HG02981 (cell line): ENCODE results near the gene MAP3K8.
"Not testable (repeated sequence)": the region's sequence is repeated elsewhere in the genome, so short reads cannot be mapped to it uniquely, and the experiment has no call there.

Experiments
- ATAC-seq: cut with Tn5 transposase; IDR thresholded peaks from one replicate; pipeline ENCODE4 v1.9.1; 2021; ENCODE audit warnings: mild to moderate bottlenecking, moderate library complexity; ENCODE audit not compliant: unreplicated experiment

MAP3K8 gene

GRCh38 chr10:30422151-30422695 lies 11.8 kb upstream of the MAP3K8 start:
- no peak for ATAC-seq

GRCh38 chr10:30422981-30423654 lies 10.9 kb upstream of the MAP3K8 start:
- ATAC-seq = no peak

- not testable (repeated sequence) for ATAC-seq
These were observed 10.2 kb upstream of the MAP3K8 start for GRCh38 chr10:30423655-30424275.

GRCh38 chr10:30425336-30426075 lies 8.5 kb upstream of the MAP3K8 start:
- no peak for ATAC-seq

- ATAC-seq = no peak
These were observed 3.3 kb upstream of the MAP3K8 start for GRCh38 chr10:30430544-30431298.

- ATAC-seq = no peak
These were observed 2.5 kb upstream of the MAP3K8 start for GRCh38 chr10:30431435-30431911.

- peak; percentile 5 for ATAC-seq
These were observed 1.2 kb upstream of the MAP3K8 start for GRCh38 chr10:30432622-30433305.

GRCh38 chr10:30433306-30433729 lies 666 bp upstream of the MAP3K8 start:
- ATAC-seq = peak; percentile 7

GRCh38 chr10:30434273-30435072 lies 489 bp downstream of the MAP3K8 start:
- peak; percentile 50 for ATAC-seq

GRCh38 chr10:30435073-30435422 lies 1.1 kb downstream of the MAP3K8 start:
- ATAC-seq = no peak

- ATAC-seq = not testable (repeated sequence)
These were observed 1.6 kb downstream of the MAP3K8 start for GRCh38 chr10:30435499-30436167.

GRCh38 chr10:30436191-30436611 lies 2.2 kb downstream of the MAP3K8 start:
- ATAC-seq = no peak

- no peak for ATAC-seq
These were observed 2.7 kb downstream of the MAP3K8 start for GRCh38 chr10:30436671-30437030.

GRCh38 chr10:30437031-30437841 lies 3.3 kb downstream of the MAP3K8 start:
- no peak for ATAC-seq

GRCh38 chr10:30438021-30438850 lies 4.3 kb downstream of the MAP3K8 start:
- no peak for ATAC-seq

- no peak for ATAC-seq
These were observed 5.9 kb downstream of the MAP3K8 start for GRCh38 chr10:30439931-30440330.

- ATAC-seq = no peak
These were observed 8.1 kb downstream of the MAP3K8 start for GRCh38 chr10:30442019-30442606.
